HEK293T (cell line): Measurements from ENCODE around the gene PLEKHA4.

Experiments used
- ARNT ChIP-seq: fragments of 450-650 bp; IDR thresholded peaks from 2 replicates; pipeline ENCODE4 v1.6.1; 2017; ENCODE audit warnings: mild to moderate bottlenecking
- CTBP1 ChIP-seq: fragments of 450-650 bp; IDR thresholded peaks from 2 replicates; pipeline ENCODE4 v1.6.1; 2016; ENCODE audit warnings: borderline replicate concordance
- FOXA1 ChIP-seq: fragments of 450-650 bp; IDR thresholded peaks from 2 replicates; pipeline ENCODE4 v1.6.1; 2016; ENCODE audit warnings: mild to moderate bottlenecking
- FOXK2 ChIP-seq: fragments of 450-650 bp; IDR thresholded peaks from 2 replicates; pipeline ENCODE4 v1.6.1; 2016; ENCODE audit warnings: mild to moderate bottlenecking
- FOXM1 ChIP-seq: fragments of 450-650 bp; IDR thresholded peaks from 2 replicates; pipeline ENCODE4 v1.6.1; 2017; ENCODE audit warnings: mild to moderate bottlenecking, borderline replicate concordance
- HDGF ChIP-seq: fragments of 450-650 bp; IDR thresholded peaks from 2 replicates; pipeline ENCODE4 v1.6.1; 2017; ENCODE audit warnings: antibody characterized with exemption, borderline replicate concordance
- L3MBTL2 ChIP-seq: fragments of 450-650 bp; conservative IDR thresholded peaks from 2 replicates; pipeline ENCODE4 v1.6.1; 2016; ENCODE audit warnings: mild to moderate bottlenecking
- PKNOX1 ChIP-seq: fragments of 450-650 bp; IDR thresholded peaks from 2 replicates; pipeline ENCODE4 v1.6.1; 2016
- SUZ12 ChIP-seq: fragments of 450-650 bp; IDR thresholded peaks from 2 replicates; pipeline ENCODE4 v1.6.1; 2016; ENCODE audit warnings: mild to moderate bottlenecking
- TARDBP ChIP-seq: fragments of 450-650 bp; IDR thresholded peaks from 2 replicates; pipeline ENCODE4 v1.6.1; 2016
- ZNF384 ChIP-seq: fragments of 450-650 bp; IDR thresholded peaks from 2 replicates; pipeline ENCODE4 v1.6.1; 2016

GRCh38 chr19:48804496-48804895 is 63.9 kb downstream of the PLEKHA4 start:
- no peak for TF ChIP-seq FOXK2
- TF ChIP-seq FOXM1: no peak
- no peak for TF ChIP-seq L3MBTL2
- TF ChIP-seq SUZ12: no peak
- no peak for TF ChIP-seq TARDBP
- TF ChIP-seq ZNF384: no peak
- TF ChIP-seq PKNOX1: no peak
- TF ChIP-seq CTBP1: no peak
- no peak for TF ChIP-seq FOXA1
- no peak for TF ChIP-seq HDGF
- no peak for TF ChIP-seq ARNT
